GM18519 (cell line): ENCODE measurements around the gene ADK.

ENCODE experiments used
- ATAC-seq: cut with Tn5 transposase; IDR thresholded peaks from one replicate; pipeline ENCODE4 v1.9.1; 2021; ENCODE audit warnings: mild to moderate bottlenecking, moderate library complexity; ENCODE audit not compliant: unreplicated experiment, low FRiP score

Gene ADK

GRCh38 chr10:74585231-74586087, 434.4 kb downstream of the ADK start:
- peak; percentile 48 for ATAC-seq

- no peak for ATAC-seq
Measured at GRCh38 chr10:74586088-74586585, 435.1 kb downstream of the ADK start.

GRCh38 chr10:74587109-74587854, 436.3 kb downstream of the ADK start:
- no peak for ATAC-seq

- peak; percentile 44 for ATAC-seq
Measured at GRCh38 chr10:74589226-74589673, 438.2 kb downstream of the ADK start.

- ATAC-seq = no peak
Measured at GRCh38 chr10:74589851-74590250, 438.8 kb downstream of the ADK start.

GRCh38 chr10:74593470-74593869, 442.4 kb downstream of the ADK start:
- no peak for ATAC-seq

GRCh38 chr10:74596713-74597112, 445.7 kb downstream of the ADK start:
- no peak for ATAC-seq

- no peak for ATAC-seq
Measured at GRCh38 chr10:74598891-74599566, 448.0 kb downstream of the ADK start.

GRCh38 chr10:74599672-74600071, 448.7 kb downstream of the ADK start:
- ATAC-seq = no peak

GRCh38 chr10:74600170-74600569, 449.1 kb downstream of the ADK start:
- ATAC-seq = no peak

GRCh38 chr10:74602576-74602975, 451.6 kb downstream of the ADK start:
- ATAC-seq = no peak

GRCh38 chr10:74610299-74610698, 459.3 kb downstream of the ADK start:
- no peak for ATAC-seq

- ATAC-seq = no peak
Measured at GRCh38 chr10:74612195-74612594, 461.2 kb downstream of the ADK start.

- no peak for ATAC-seq
Measured at GRCh38 chr10:74620626-74621025, 469.6 kb downstream of the ADK start.

- ATAC-seq = no peak
Measured at GRCh38 chr10:74623786-74624185, 472.8 kb downstream of the ADK start.

GRCh38 chr10:74624501-74624900, 473.5 kb downstream of the ADK start:
- ATAC-seq = no peak

GRCh38 chr10:74628136-74628535, 477.1 kb downstream of the ADK start:
- no peak for ATAC-seq

- ATAC-seq = no peak
Measured at GRCh38 chr10:74634995-74635536, 484.0 kb downstream of the ADK start.

- ATAC-seq = no peak
Measured at GRCh38 chr10:74635655-74636054, 484.6 kb downstream of the ADK start.

GRCh38 chr10:74637685-74638084, 486.7 kb downstream of the ADK start:
- no peak for ATAC-seq
